SK-N-SH treated with all-trans-retinoic acid at 6 μM for 48 hours (cell line): ENCODE data around the gene PAX5.

Experiments
- ATAC-seq: fragments of 200-7000 bp; cut with Tn5 transposase; 3 replicates; pipeline ENCODE4 v1.9.1; 2020; ENCODE audit warnings: mild to moderate bottlenecking, moderate library complexity
- ARNTL ChIP-seq: fragments of 450-650 bp; formaldehyde crosslinking; IDR thresholded peaks from 2 replicates; pipeline ENCODE4 v1.5.0; 2020; ENCODE audit warnings: low read depth, mild to moderate bottlenecking, moderate library complexity, borderline replicate concordance
- BACH2 ChIP-seq: fragments of 250-450 bp; sonication (Bioruptor Pico); IDR thresholded peaks from 2 replicates; pipeline ENCODE4 v1.9.0; 2021; ENCODE audit warnings: mild to moderate bottlenecking, borderline replicate concordance
- CREB5 ChIP-seq: fragments of 250-450 bp; sonication (Bioruptor Pico); IDR thresholded peaks from 2 replicates; pipeline ENCODE4 v1.5.1; 2020; ENCODE audit warnings: low read depth, mild to moderate bottlenecking, moderate library complexity
- CSDC2 ChIP-seq: fragments of 250-450 bp; sonication (Bioruptor Pico); IDR thresholded peaks from 2 replicates; pipeline ENCODE4 v1.5.0; 2020; ENCODE audit warnings: mild to moderate bottlenecking, moderate library complexity
- CSRNP3 ChIP-seq: fragments of 250-450 bp; sonication (Bioruptor Pico); IDR thresholded peaks from 2 replicates; pipeline ENCODE4 v1.5.1; 2021; ENCODE audit warnings: mild to moderate bottlenecking, moderate library complexity
- ESRRG ChIP-seq: fragments of 250-450 bp; sonication (Bioruptor Pico); IDR thresholded peaks from 2 replicates; pipeline ENCODE4 v1.6.1; 2021; ENCODE audit warnings: mild to moderate bottlenecking
- GLIS3 ChIP-seq: fragments of 250-450 bp; sonication (Bioruptor Pico); IDR thresholded peaks from 2 replicates; pipeline ENCODE4 v1.5.0; 2020; ENCODE audit warnings: mild to moderate bottlenecking, moderate library complexity
- ISL1 ChIP-seq: fragments of 250-450 bp; sonication (Bioruptor Pico); IDR thresholded peaks from 2 replicates; pipeline ENCODE4 v2.1.2; 2022; ENCODE audit warnings: mild to moderate bottlenecking, moderate library complexity
- OSR1 ChIP-seq: fragments of 250-450 bp; sonication (Bioruptor Pico); IDR thresholded peaks from 2 replicates; pipeline ENCODE4 v1.8.0; 2022; ENCODE audit warnings: moderate library complexity, mild to moderate bottlenecking, inconsistent platforms
- POU6F1 ChIP-seq: fragments of 250-450 bp; sonication (Bioruptor Pico); IDR thresholded peaks from 2 replicates; pipeline ENCODE4 v1.8.0; 2021; ENCODE audit warnings: low read depth, mild to moderate bottlenecking, moderate library complexity, borderline replicate concordance
- PPARA ChIP-seq: fragments of 250-450 bp; sonication (Bioruptor Pico); IDR thresholded peaks from 2 replicates; pipeline ENCODE4 v1.5.0; 2020; ENCODE audit warnings: mild to moderate bottlenecking, borderline replicate concordance
- RARB ChIP-seq: fragments of 250-450 bp; sonication (Bioruptor Pico); IDR thresholded peaks from 2 replicates; pipeline ENCODE4 v1.8.0; 2021; ENCODE audit warnings: mild to moderate bottlenecking, moderate library complexity
- SNAI2 ChIP-seq: fragments of 250-450 bp; sonication (Bioruptor Pico); IDR thresholded peaks from 2 replicates; pipeline ENCODE4 v1.5.0; 2020; ENCODE audit warnings: mild to moderate bottlenecking, moderate library complexity
- TCF4 ChIP-seq: fragments of 250-450 bp; sonication (Bioruptor Pico); IDR thresholded peaks from 2 replicates; pipeline ENCODE4 v1.8.0; 2021; ENCODE audit warnings: mild to moderate bottlenecking, moderate library complexity, borderline replicate concordance
- TOX ChIP-seq: fragments of 250-450 bp; sonication (Bioruptor Pico); IDR thresholded peaks from 2 replicates; pipeline ENCODE4 v1.8.0; 2021; ENCODE audit warnings: mild to moderate bottlenecking, moderate library complexity, borderline replicate concordance
- TSHZ2 ChIP-seq: fragments of 250-450 bp; sonication (Bioruptor Pico); IDR thresholded peaks from 2 replicates; pipeline ENCODE4 v1.5.0; 2020; ENCODE audit warnings: mild to moderate bottlenecking, moderate library complexity
- ZC3H10 ChIP-seq: fragments of 250-450 bp; sonication (Bioruptor Pico); IDR thresholded peaks from 2 replicates; pipeline ENCODE4 v1.5.1; 2021; ENCODE audit warnings: mild to moderate bottlenecking, moderate library complexity
- ZFP3 ChIP-seq: fragments of 250-450 bp; sonication (Bioruptor Pico); IDR thresholded peaks from 2 replicates; pipeline ENCODE4 v1.5.0; 2020; ENCODE audit warnings: mild to moderate bottlenecking, moderate library complexity
- ZFP30 ChIP-seq: fragments of 450-650 bp; formaldehyde crosslinking; IDR thresholded peaks from 2 replicates; pipeline ENCODE4 v1.5.0; 2022; ENCODE audit warnings: mild to moderate bottlenecking, moderate library complexity
- ZNF565 ChIP-seq: fragments of 450-650 bp; formaldehyde crosslinking; conservative IDR thresholded peaks from 2 replicates; pipeline ENCODE4 v1.5.0; 2020; ENCODE audit warnings: low read depth, mild to moderate bottlenecking, moderate library complexity
- ZNF70 ChIP-seq: fragments of 450-650 bp; formaldehyde crosslinking; IDR thresholded peaks from 2 replicates; pipeline ENCODE4 v1.5.0; 2020; ENCODE audit warnings: mild to moderate bottlenecking, moderate library complexity
- ZNF8 ChIP-seq: fragments of 450-650 bp; formaldehyde crosslinking; IDR thresholded peaks from 2 replicates; pipeline ENCODE4 v1.5.0; 2020; ENCODE audit warnings: mild to moderate bottlenecking, moderate library complexity

The PAX5 gene

GRCh38 chr9:36881316-36881715 lies 152.8 kb downstream of the PAX5 start:
- ATAC-seq, result no peak
- no peak for TF ChIP-seq TCF4
- no peak for TF ChIP-seq TSHZ2 (CRISPR knock-in tag)
- no peak for TF ChIP-seq CREB5 (CRISPR knock-in tag)
- TF ChIP-seq ESRRG (CRISPR knock-in tag), result no peak
- no peak for TF ChIP-seq CSRNP3
- no peak for TF ChIP-seq ISL1 (CRISPR knock-in tag)
- TF ChIP-seq CSDC2, result no peak
- TF ChIP-seq ARNTL (CRISPR knock-in tag), result no peak
- TF ChIP-seq, all 23 proteins: peak for 0

- TF ChIP-seq ZNF70 (CRISPR knock-in tag), result no peak
- no peak for TF ChIP-seq POU6F1
- no peak for TF ChIP-seq PPARA (CRISPR knock-in tag)
- TF ChIP-seq OSR1, result no peak
- TF ChIP-seq CSDC2, result no peak
- no peak for TF ChIP-seq TSHZ2 (CRISPR knock-in tag)
- TF ChIP-seq ZNF565 (CRISPR knock-in tag), result no peak
- TF ChIP-seq CSRNP3, result no peak
- no peak for TF ChIP-seq ZFP30
- no peak for TF ChIP-seq TOX (CRISPR knock-in tag)
- TF ChIP-seq CREB5 (CRISPR knock-in tag), result no peak
- TF ChIP-seq GLIS3 (CRISPR knock-in tag), result no peak
- TF ChIP-seq TCF4, result no peak
- no peak for TF ChIP-seq SNAI2 (CRISPR knock-in tag)
- TF ChIP-seq RARB (CRISPR knock-in tag), result no peak
- no peak for TF ChIP-seq ZC3H10 (CRISPR knock-in tag)
- no peak for TF ChIP-seq ZFP3 (CRISPR knock-in tag)
- TF ChIP-seq ZNF8 (CRISPR knock-in tag), result no peak
- TF ChIP-seq BACH2 (CRISPR knock-in tag), result no peak
- no peak for ATAC-seq
These were observed 154.0 kb downstream of the PAX5 start for GRCh38 chr9:36880075-36880474.
